ENCODE data around the gene DNAH12. TPM values are rescaled to one million over a fixed set of nuclear protein-coding genes. Genes with fewer than 3 reads are reported as not detected.

DNAH12 gene
- total and polyA plus RNA-seq, 2 of the 13 experiments (the other 11 are each of a cell fraction or from before 2014, with no cell fraction given), result 0.11 TPM

DNA sequence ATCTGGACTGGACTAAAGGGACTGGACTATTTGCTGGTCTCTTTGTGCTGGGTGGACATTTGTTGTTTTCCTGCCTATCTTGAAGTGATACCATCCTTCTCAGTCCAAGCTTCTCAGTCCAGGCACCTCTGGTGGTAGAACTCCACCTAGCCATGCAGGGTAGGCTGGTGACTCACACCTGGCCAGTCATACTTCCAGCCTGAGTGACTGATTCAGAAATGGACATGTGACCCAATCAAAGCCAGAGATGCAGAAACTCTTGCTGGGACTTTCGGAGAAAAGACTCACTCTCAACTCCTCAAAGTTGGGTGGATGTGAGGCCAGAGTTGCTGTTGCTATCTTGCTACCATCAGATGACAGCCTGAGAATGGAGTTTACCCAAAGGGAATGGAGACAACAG, 246.1 kb downstream of the DNAH12 start:
- H4K20me1 ChIP-seq (ENCODE audit: insufficient read depth, low read length), result no peaks in the 10 kb centered on the region
- no peaks in the 10 kb centered on the region for H3K27me3 ChIP-seq (ENCODE audit: control insufficient read depth in 1 of 2, insufficient read depth in 2 of 2, low read length in 2 of 2)
- TF ChIP-seq, protein P1, sequence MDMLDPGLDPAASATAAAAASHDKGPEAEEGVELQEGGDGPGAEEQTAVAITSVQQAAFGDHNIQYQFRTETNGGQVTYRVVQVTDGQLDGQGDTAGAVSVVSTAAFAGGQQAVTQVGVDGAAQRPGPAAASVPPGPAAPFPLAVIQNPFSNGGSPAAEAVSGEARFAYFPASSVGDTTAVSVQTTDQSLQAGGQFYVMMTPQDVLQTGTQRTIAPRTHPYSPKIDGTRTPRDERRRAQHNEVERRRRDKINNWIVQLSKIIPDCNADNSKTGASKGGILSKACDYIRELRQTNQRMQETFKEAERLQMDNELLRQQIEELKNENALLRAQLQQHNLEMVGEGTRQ (IDR thresholded peaks at IDR 0.05; ENCODE audit: low read depth, low read length), result peak; percentile 49; the same call in 1 of the 2 replicates
- TF ChIP-seq, protein P1 (CRISPR knock-in tag; IDR thresholded peaks at IDR 0.05; ENCODE audit: borderline replicate concordance), result no peak
- TF ChIP-seq ZNF546 (CRISPR knock-in tag; conservative IDR thresholded peaks at IDR 0.05), result no peak
- TF ChIP-seq FOSL2 (CRISPR knock-in tag; IDR thresholded peaks at IDR 0.05), result peak; percentile 39; the same call in 1 of the 2 replicates
- TF ChIP-seq, protein P2, sequence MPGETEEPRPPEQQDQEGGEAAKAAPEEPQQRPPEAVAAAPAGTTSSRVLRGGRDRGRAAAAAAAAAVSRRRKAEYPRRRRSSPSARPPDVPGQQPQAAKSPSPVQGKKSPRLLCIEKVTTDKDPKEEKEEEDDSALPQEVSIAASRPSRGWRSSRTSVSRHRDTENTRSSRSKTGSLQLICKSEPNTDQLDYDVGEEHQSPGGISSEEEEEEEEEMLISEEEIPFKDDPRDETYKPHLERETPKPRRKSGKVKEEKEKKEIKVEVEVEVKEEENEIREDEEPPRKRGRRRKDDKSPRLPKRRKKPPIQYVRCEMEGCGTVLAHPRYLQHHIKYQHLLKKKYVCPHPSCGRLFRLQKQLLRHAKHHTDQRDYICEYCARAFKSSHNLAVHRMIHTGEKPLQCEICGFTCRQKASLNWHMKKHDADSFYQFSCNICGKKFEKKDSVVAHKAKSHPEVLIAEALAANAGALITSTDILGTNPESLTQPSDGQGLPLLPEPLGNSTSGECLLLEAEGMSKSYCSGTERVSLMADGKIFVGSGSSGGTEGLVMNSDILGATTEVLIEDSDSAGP (CRISPR knock-in tag; IDR thresholded peaks at IDR 0.05; ENCODE audit: borderline replicate concordance), result no peak
- TF ChIP-seq ZNF878 (CRISPR knock-in tag; IDR thresholded peaks at IDR 0.05), result no peak
- TF ChIP-seq CREB1 (IDR thresholded peaks at IDR 0.05), result 0 out of 2 replicates have a peak, but pooled peaks have one; percentile 26
- TF ChIP-seq CREB1 (CRISPR knock-in tag; IDR thresholded peaks at IDR 0.05), result no peak
- FAIRE-seq, result no peak
- no peaks in the 10 kb centered on the region for H3K79me2 ChIP-seq (ENCODE audit: insufficient read depth, low read length)
- ChIA-PET POLR2A (no interaction called here), CTCF (ENCODE audit: low intra/inter-chr PET ratio, low total read pairs) (no interaction called here)
- no peak overlapping the region for H2AFZ ChIP-seq (ENCODE audit: low read length)
- DNase-seq (ENCODE audit: low spot score), result peak; percentile 5
- no peaks in the 10 kb centered on the region for H3K9me3 ChIP-seq (ENCODE audit: low read length)
- BruUV-seq (replicated peaks), result no TSS peak
- no peak overlapping the region for H3K9ac ChIP-seq (ENCODE audit: insufficient read depth, low read depth, low read length)
- H3K36me3 ChIP-seq (replicated peaks in 1 of 2; ENCODE audit: control insufficient read depth in 1 of 2, insufficient read depth in 2 of 2, low read length in 2 of 2), result no peaks in the 10 kb centered on the region
- no peak overlapping the region for H3K4me2 ChIP-seq (ENCODE audit: low read depth, low read length)
- H3K4me1 ChIP-seq (ENCODE audit: insufficient read depth, low read length), result 0 out of 2 replicates have a peak, but pooled peaks cover 2% of the 10 kb centered on the region
- H3K27ac ChIP-seq (ENCODE audit: extremely low read length, insufficient read depth, low read length), result no peak overlapping the region
- peak; percentile 64; the same call in 2 of the 3 replicates for ATAC-seq
- H3K4me3 ChIP-seq (replicated peaks in 1 of 3; ENCODE audit: insufficient read depth in 1 of 3, low read depth in 2 of 3, low read length in 3 of 3), result no peak overlapping the region
- 22% methylated on average over 1 of the region's 1 CpG for WGBS (ENCODE audit: low lambda C conversion rate)
- intact Hi-C loops (cut with micrococcal nuclease; ENCODE audit: unreplicated experiment) (no loop called here), in situ Hi-C loops (cut with HindIII; ENCODE audit: extremely low pct_ligation_motif_present, low pct_unique_long_range_greater_than_20kb) (no loop called here)

Data from HepG2 (cell line).